ENCODE measurements around the gene P2RY1. TPM values are rescaled to one million over a fixed set of nuclear protein-coding genes. Genes with fewer than 3 reads are reported as not detected.

P2RY1 gene
- total RNA-seq, 1 experiment from 2014 or later: 1.7 TPM

DNA sequence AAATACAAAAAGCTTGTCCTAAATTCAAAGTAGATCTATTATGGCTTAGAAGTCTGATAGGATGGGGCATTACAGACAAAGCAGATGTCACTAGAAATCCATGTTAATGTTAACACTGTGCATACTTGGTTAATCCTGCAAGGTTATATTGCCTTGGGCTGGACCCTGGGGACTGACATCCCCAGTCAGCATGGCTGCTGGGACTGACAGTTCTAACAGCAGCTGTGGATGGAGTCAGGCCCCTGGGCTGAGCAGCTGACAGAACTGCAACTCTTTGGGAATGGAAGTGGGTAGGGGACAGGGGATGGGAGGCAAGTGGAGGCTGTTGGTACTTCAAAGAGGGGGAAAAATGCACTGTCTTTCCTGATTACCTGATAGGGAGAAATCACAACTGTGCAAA is 7.5 kb downstream of the P2RY1 start:
- H3K9me2 ChIP-seq (ENCODE audit: insufficient read depth): no peaks in the 10 kb centered on the region
- H3K27ac ChIP-seq (ENCODE audit: low read depth, low read length): no peak overlapping the region
- no peak overlapping the region for H3K4me2 ChIP-seq (ENCODE audit: low read length)
- no peak overlapping the region for H3K4me3 ChIP-seq (replicated peaks in 1 of 2; ENCODE audit: low read depth in 1 of 2, low read length in 2 of 2)
- TF ChIP-seq CEBPB (IDR thresholded peaks at IDR 0.05; ENCODE audit: low read depth) (no peak), RAD21 (IDR thresholded peaks at IDR 0.05; ENCODE audit: low read depth) (no peak), TCF7L2 (IDR thresholded peaks at IDR 0.05; ENCODE audit: borderline replicate concordance, extremely low read depth, insufficient read depth, insufficient read length) (no peak), SRF (IDR thresholded peaks at IDR 0.05; ENCODE audit: low read depth) (no peak), SIN3A (IDR thresholded peaks at IDR 0.05; ENCODE audit: low read depth) (no peak), ZNF274 (IDR thresholded peaks at IDR 0.05; ENCODE audit: low read depth, low read length) (no peak), ZFX (IDR thresholded peaks at IDR 0.05) (no peak), POLR2A (IDR thresholded peaks at IDR 0.05; ENCODE audit: borderline replicate concordance, extremely low read depth, insufficient read depth, insufficient read length) (no peak), EZH2 (IDR thresholded peaks at IDR 0.05) (no peak)
- TF ChIP-seq, protein P1, sequence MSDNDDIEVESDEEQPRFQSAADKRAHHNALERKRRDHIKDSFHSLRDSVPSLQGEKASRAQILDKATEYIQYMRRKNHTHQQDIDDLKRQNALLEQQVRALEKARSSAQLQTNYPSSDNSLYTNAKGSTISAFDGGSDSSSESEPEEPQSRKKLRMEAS (IDR thresholded peaks at IDR 0.05): no peak
- TF ChIP-seq, protein P2, sequence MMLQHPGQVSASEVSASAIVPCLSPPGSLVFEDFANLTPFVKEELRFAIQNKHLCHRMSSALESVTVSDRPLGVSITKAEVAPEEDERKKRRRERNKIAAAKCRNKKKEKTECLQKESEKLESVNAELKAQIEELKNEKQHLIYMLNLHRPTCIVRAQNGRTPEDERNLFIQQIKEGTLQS (IDR thresholded peaks at IDR 0.05): no peak
- TF ChIP-seq, protein P3, sequence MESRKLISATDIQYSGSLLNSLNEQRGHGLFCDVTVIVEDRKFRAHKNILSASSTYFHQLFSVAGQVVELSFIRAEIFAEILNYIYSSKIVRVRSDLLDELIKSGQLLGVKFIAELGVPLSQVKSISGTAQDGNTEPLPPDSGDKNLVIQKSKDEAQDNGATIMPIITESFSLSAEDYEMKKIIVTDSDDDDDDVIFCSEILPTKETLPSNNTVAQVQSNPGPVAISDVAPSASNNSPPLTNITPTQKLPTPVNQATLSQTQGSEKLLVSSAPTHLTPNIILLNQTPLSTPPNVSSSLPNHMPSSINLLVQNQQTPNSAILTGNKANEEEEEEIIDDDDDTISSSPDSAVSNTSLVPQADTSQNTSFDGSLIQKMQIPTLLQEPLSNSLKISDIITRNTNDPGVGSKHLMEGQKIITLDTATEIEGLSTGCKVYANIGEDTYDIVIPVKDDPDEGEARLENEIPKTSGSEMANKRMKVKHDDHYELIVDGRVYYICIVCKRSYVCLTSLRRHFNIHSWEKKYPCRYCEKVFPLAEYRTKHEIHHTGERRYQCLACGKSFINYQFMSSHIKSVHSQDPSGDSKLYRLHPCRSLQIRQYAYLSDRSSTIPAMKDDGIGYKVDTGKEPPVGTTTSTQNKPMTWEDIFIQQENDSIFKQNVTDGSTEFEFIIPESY (IDR thresholded peaks at IDR 0.05; ENCODE audit: extremely low read depth, insufficient replicate concordance, low read length): no peak
- no peak overlapping the region for H3K9ac ChIP-seq (ENCODE audit: low read length)
- POLR2A ChIA-PET: no interaction called here
- no peaks in the 10 kb centered on the region for H3K4me1 ChIP-seq (ENCODE audit: control insufficient read depth in 1 of 2, insufficient read depth in 2 of 2, low read length in 2 of 2)
- BruUV-seq (replicated peaks): no TSS peak
- H4K20me1 ChIP-seq (ENCODE audit: insufficient read depth): no peaks in the 10 kb centered on the region
- no peaks in the 10 kb centered on the region for H3K9me3 ChIP-seq (ENCODE audit: control insufficient read depth in 1 of 2, insufficient read depth in 1 of 2, low read depth in 1 of 2, low read length in 2 of 2)
- CTCF ChIA-PET: no interaction called here
- no peak overlapping the region for H2AFZ ChIP-seq (ENCODE audit: low read depth, low read length, poor library complexity, severe bottlenecking)
- ATAC-seq: no peak
- H3K27me3 ChIP-seq (ENCODE audit: insufficient read depth, low read length): no peaks in the 10 kb centered on the region
- intact Hi-C loops (cut with micrococcal nuclease): no loop called here
- RAD21 ChIA-PET (ENCODE audit: low non-redundant PET in 1 of 2, low total read pairs in 2 of 2, uncharacterized antibody in 2 of 2, unreplicated experiment in 2 of 2): no interaction called here
- H3K36me3 ChIP-seq (ENCODE audit: control insufficient read depth in 1 of 2, insufficient read depth in 2 of 2, low read length in 2 of 2): no peaks in the 10 kb centered on the region
- H3K79me2 ChIP-seq (ENCODE audit: insufficient read depth, low read length): no peaks in the 10 kb centered on the region
- no peak for DNase-seq (ENCODE audit: low read depth, low spot score)
